Stimulated activated CD8-positive, alpha-beta memory T cell treated with anti-CD3 and anti-CD28 coated beads, Interleukin-12 subunit alpha, Interleukin-12 subunit beta, amount 100 ng/mL, for 24 hours (primary cell): ENCODE data around the gene BANF2.
"Not testable (repeated sequence)": the region's sequence is repeated elsewhere in the genome, so short reads cannot be mapped to it uniquely, and the experiment has no call there.

Source experiments
- DNase-seq: peaks from one replicate; pipeline ENCODE4 v3.0.0-alpha.2; 2020; ENCODE audit errors: extremely low read depth

BANF2 gene

DNA sequence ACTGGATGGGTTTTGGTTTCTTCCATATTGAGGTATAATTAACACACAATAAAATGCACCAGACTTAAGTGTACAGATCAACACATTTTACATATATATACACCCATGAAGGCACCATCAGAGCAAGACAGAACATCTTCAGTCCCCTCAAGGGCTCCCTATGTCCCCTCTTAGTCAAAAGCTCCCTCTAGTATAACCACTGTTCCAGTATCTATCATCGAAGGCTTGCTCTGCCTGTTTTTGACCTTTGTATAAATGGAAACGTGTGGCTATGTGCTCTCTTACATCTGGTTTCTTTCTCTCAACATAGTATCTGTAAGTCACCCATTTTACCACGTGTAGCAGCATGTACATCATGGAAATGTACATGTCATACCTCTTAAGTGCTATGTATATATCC, 66.5 kb downstream of the BANF2 start:
- no peak for DNase-seq

DNA sequence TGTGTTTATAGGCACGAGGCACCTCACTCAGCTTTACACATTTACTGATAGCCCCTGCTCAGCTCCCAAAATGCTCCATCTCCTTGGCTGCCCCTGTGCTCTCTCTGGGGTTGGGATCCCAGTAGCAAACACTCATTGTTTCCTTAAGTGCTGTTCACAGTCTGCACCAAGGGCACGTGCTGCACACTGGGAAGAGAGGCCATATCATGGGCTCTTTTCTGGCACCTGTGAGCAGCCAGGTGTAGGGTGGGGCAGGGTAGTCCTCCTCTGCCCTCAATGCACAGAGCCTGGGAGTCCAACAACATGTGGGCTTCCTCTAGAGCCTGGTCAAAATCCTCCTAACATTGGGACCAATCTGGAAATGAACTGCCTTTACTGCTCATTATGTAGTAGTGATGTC, 67.9 kb downstream of the BANF2 start:
- DNase-seq = no peak

DNA sequence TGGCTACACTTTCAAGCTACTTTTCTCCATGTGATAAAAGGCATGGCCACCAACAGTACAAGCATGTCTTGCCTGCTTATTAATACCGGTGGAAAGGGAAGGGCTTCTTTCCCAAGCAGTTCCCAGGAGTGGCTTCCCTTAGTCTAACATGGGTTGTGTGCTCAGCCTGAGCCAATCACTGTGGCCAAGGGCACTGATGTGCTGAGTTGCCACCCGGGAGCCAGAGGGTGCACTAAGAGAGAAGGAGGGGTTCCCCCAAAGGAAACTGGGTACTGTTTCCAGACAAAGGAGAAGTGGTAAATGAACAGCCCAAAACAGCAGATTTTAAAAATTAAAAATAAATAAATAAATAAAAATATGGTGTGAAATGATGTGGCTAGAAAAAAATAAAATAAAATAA, 68.5 kb downstream of the BANF2 start:
- no peak for DNase-seq

DNA sequence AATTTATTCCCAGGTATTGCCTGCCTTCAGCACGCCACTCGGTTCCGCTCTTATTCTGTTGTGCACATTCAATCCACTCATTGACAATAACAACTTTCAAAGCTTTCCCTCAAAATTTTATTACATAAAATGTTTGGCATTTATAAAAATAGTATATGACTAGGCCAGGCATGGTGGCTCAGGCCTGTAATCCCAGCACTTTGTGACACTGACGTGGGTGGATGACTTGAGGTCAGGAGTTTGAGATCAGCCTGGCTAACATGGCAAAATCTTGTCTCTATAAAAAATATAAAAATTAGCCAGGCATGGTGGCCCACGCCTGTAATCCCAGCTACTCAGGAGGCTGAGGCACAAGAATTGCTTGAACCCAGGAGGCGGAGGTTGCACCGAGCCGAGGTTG, 70.0 kb downstream of the BANF2 start:
- not testable (repeated sequence) for DNase-seq

DNA sequence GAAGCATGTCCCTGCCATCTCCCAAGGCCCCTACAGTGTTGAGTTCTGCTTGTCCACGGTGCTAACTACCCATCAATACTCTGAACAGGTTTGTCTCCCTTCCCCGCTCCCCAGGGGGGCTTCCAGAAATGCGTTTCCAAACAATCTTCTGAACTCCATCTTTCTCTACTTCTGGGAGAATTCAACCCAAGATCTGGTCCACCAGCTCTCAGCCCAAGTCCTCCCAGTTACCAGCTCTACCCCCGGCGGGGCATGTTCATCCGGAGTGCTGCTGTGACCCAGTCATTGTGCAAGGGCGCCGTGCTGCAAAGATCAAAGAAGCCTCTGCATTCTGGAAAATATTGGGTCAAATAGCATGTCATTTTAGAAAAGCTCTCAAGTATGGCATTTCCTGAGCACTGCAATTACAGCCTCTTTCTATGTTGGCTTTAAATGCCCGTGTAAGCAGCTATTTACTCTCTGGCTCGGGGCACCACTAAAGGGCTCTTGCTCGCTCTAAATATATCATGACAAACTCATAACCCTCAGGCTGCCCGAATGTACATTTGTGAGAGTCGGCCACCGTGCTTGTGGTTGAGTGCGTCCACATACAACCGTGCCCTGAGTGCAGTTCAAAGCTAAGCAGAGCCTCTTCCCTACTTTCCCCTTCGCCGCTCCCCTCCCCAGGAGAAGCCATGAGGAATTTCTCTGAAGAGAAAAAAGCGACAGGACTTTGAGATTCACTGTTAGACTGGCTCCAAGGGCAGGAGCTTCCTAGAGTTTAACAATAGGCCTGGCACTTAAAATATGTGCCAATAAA, 71.6 kb downstream of the BANF2 start:
- no peak for DNase-seq

DNA sequence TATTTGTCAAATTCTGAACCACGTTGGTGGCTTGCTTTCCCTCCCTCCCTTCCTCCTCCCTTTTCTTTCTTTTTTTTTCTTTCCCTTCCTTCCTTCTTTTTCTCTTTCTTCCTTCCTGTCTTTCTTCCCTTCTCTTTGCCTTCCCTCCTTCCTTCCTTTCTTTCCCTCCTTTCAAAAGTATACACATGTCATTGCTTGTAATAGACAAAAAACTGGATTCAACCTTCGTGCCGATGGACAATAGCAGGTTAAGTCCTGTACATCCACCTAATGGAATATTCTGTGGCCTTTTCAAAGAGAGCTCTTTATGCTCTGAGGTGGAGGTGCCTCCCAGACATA, 72.2 kb downstream of the BANF2 start:
- no peak for DNase-seq

DNA sequence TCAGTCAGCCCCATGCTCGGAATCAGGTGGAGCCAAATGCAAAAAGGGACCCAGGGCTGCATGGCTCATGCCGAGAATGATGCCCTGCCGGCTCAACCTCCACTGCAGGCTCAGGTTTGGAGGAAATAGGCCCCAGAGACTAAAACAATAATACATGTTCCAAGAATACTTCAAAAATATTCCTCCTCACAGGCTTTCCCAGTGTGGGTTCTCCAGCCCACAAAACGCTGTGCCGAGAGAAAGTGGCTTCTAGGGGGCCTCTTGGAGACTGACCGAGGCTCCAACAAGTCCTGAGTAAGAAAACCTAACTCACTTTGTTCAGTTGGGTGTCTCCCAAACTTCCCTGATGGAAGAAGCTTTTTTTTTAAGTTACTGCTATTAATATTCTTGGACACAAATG, 73.9 kb downstream of the BANF2 start:
- no peak for DNase-seq

DNA sequence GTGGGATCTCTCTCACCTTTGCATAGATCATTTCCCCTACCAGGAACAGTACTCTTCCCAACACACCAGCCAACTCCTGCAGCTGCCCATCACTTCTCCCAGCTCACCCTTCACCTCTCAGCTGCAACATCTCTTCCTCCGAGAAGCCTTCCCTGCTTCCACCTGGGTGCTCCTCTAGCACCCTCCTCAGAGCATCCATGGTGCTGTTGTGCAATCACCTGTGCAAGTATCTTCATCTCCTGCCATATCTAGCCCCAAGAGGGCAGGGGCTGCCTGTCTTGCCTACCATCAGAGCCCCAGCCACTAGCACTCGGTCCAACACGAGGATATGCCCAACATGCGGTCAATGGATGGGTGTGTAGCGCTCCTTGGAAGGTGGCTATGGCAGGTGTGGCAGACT, 75.8 kb downstream of the BANF2 start:
- no peak for DNase-seq

DNA sequence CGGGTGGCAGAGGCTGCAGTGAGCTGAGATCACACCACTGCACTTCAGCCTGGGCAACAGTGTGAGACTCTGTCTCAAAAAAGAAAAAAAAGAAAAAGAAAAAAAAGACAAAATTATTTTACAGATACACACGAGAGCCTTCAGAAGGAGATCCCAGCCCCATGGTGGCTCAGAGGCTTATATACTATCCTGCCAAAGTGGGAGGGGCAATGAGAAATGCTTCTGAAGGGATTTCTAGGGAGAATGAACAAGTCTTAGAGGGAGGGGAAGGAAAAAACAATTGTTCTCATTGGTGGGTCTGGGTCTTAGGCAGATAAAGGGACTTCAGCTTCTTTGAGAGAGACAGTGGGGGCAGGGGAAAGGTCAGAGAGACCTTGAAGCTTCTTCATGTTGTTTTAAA, 76.8 kb downstream of the BANF2 start:
- DNase-seq = no peak

DNA sequence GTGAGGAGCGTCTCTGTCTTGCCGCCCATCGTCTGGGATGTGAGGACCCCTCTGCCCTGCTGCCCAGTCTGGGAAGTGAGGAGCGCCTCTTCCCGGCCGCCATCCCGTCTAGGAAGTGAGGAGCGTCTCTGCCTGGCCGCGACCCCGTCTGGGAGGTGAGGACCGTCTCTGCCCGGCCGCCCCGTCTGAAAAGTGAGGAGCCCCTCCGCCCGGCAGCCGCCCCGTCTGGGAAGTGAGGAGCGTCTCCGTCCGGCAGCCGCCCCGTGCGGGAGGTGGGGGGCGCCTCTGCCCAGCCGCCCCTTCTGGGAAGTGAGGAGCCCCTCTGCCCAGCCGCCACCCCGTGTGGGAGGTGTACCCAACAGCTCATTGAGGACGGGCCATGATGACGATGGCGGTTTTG, 79.2 kb downstream of the BANF2 start:
- not testable (repeated sequence) for DNase-seq

DNA sequence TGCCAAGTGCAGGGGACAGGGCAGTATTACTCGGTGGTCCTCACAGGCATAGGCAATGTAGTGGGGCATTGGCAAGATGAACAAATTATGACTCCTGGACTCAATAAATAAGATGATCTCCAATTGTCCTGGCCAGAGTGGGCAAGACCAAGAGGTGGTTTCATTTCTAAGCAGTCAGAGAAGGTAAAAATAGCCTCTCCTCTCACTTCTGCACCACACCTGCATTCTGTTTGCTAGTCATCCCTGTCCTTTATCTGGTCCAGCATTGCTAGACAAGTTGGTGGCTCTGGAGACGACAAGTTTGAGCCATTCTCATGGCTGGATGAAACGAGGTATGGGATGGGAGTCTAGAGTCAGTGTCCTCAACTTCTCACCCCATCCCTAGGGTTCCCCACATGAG, 83.0 kb downstream of the BANF2 start:
- no peak for DNase-seq

DNA sequence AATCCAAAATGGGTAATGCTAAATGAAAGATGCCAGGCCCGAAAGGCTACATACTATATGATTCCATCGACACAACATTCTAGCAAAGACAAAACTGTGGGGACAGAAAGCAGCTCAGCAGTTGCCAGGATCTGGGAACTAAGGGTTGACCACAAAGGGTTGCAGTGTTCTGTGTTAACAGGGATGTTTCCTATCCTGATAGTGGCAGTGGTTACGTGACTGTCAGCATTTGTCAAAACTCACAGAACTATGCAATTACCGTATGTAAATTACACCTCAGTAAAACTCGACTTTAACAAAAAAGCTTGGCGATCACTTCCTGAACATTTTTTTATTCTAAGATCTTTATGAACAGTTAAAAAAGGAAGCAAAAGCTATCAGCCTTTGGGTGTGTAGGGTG, 83.9 kb downstream of the BANF2 start:
- no peak for DNase-seq

DNA sequence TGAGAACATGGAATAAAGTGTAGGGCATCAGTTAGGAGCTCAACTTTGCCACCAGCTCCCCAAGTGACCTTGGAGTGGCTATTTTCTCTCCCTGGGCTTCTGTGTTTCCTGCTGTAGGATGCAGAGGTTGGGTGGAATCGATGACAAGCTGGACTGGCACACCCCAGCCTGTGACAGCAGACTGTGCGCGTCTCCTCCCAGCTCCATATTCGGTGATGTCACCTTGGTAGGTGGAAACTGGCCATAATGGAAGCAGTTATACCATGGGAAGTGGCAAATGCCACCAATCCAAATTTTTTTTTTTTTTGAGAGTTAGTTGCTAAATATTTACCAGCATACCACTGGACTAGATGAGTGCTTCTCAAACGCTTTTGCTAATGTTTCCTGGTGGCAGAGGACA, 85.2 kb downstream of the BANF2 start:
- DNase-seq = no peak
